Activated T-cell treated with anti-CD3 and anti-CD28 coated beads for 48 hours (primary cell): ENCODE measurements around the gene CSPG4.
A peak's percentile ranks its signal among the peaks of the same experiment; 100 is the strongest.
"Not testable (repeated sequence)": the region's sequence is repeated elsewhere in the genome, so short reads cannot be mapped to it uniquely, and the experiment has no call there.

Source experiments
- DNase-seq: peaks from one replicate; pipeline ENCODE4 v3.0.0-alpha.2; 2020; ENCODE audit warnings: low read depth

CSPG4 gene

GRCh38 chr15:75648156-75649000, 64.3 kb downstream of the CSPG4 start:
- DNase-seq: no peak

DNA sequence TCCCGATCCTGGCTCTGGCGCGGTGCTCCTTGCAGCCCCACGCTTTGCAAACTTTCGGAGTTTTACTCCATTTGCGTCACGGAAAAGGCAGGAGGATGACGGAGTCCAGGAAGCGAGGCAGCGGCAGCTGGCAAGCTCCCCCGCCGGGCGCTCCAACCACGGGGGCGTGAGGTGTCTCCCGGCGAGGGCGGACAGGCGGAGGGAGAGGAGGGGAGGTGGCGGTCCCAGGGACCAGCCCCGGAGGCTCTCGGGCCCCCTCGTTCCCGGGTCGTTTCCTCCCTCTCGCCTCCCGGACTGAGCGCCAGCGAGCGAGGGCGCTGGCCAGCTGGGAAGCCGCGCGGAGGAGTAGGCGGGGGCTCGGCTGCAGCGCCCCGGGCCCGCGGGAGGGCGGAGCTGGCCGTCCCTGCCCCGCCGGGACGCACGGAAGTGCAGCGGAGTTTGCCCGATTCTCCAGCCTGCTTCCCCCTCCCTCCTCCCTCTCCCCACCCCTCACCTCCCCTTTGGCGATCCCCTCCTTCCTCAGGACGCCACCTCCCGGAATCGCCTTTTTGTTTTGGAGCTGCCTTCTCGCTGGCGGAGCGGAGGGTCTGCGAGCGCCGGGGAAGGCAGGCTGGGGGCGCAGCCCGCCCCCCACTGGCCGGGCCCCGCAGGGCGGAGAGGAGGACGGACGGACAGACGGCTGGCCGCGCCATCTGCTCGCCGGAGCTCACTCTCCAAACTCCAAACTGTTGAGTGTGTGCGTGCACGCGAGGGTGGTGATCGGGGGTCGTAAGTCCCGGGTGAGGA, 65.1 kb downstream of the CSPG4 start, which contains the start of gene SNX33:
Gene SNX33, plus strand, starts transcription at position 543 of the 786 bp plus-strand sequence. CDS start 1,191 bp downstream, outside the sequence.
- DNase-seq: peak; percentile 46

GRCh38 chr15:75646944-75647364, 65.7 kb downstream of the CSPG4 start:
- DNase-seq: no peak

GRCh38 chr15:75646112-75646943, 66.3 kb downstream of the CSPG4 start:
- DNase-seq: no peak

GRCh38 chr15:75644376-75644775, 68.3 kb downstream of the CSPG4 start:
- no peak for DNase-seq

DNA sequence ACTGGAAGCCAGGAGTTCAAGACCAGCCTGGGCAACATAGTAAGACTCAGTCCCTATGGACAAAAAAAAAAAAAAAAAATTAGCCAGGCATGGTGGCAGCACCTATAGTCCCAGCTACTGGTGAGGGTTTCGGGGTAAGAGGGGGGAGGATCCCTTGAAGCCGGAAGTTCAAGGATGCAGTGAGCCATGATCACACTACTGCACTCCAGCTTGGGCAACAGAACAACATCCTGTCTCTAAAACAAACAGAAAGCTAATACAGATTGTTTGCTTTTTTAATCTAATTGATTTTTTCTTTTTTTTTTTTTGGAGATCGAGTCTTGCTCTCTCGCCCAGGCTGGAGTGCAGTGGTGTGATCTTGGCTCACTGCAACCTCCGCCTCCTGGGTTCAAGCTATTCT, 71.0 kb downstream of the CSPG4 start:
- no peak for DNase-seq

- no peak for DNase-seq
These were observed 71.5 kb downstream of the CSPG4 start for GRCh38 chr15:75641179-75641503.

GRCh38 chr15:75640483-75641178, 72.0 kb downstream of the CSPG4 start:
- DNase-seq: no peak

- DNase-seq: peak; percentile 88
These were observed 72.8 kb downstream of the CSPG4 start, which contains the start of gene IMP3 for GRCh38 chr15:75639709-75640482. IMP3 (minus strand) TSS chr15:75640224; CDS start chr15:75640168, 56 bp downstream.

- no peak for DNase-seq
These were observed 73.4 kb downstream of the CSPG4 start for GRCh38 chr15:75639191-75639708.

DNA sequence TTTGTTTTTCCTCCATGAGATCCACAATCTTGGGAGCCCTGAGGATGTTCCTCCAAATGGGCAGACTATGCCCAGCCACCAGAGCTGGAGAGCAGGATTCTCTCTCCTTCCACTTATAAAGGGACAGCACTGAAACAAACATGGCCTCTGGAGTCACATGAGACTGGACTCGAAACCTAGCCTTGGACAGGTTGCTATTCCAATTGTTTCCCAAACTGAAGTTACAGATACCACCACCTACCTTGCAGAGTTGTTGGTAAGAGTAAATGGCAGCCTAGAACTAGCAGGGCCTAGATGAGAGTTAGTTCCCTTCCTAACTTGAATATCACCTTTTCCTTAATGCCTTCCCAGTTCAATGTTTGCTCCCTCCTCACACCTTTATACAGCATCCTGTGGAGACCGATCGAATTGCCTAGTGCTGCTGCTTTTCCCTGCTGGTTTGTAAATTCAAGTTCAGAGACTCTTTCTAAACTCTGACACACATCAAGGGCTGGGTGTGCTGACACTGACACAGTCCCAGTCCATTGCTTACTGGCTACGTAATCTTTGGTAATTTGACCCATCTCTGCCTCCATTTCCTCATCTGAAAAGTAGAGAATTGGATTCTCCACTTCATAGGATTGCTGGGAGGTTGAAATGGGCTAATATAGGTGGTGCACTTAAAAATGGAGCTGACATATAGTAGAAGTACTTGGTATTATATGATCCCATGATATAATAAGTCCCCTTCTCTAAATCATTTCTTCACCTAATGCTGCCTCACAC, 75.2 kb downstream of the CSPG4 start:
- DNase-seq: no peak

DNA sequence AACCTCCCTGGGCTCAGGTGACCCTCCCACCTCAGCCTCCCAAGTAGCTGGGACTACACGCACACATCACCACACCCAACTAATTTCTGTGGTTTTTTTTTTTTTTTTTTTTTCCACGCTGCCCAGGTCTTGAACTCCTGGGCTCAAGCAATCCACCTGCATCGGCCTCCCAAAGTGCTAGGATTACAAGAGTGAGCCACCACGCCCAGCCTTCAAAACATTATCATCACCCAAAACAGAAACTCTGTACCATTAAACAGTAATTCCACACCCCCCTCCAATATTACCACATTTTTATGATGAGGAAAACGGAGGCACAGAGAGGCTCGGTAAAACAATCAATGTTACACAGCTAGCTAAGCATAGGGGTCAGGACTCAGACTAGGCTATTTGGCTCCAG, 76.6 kb downstream of the CSPG4 start:
- DNase-seq: no peak

GRCh38 chr15:75633922-75634321, 78.7 kb downstream of the CSPG4 start:
- not testable (repeated sequence) for DNase-seq

GRCh38 chr15:75631935-75632334, 80.7 kb downstream of the CSPG4 start:
- no peak for DNase-seq

DNA sequence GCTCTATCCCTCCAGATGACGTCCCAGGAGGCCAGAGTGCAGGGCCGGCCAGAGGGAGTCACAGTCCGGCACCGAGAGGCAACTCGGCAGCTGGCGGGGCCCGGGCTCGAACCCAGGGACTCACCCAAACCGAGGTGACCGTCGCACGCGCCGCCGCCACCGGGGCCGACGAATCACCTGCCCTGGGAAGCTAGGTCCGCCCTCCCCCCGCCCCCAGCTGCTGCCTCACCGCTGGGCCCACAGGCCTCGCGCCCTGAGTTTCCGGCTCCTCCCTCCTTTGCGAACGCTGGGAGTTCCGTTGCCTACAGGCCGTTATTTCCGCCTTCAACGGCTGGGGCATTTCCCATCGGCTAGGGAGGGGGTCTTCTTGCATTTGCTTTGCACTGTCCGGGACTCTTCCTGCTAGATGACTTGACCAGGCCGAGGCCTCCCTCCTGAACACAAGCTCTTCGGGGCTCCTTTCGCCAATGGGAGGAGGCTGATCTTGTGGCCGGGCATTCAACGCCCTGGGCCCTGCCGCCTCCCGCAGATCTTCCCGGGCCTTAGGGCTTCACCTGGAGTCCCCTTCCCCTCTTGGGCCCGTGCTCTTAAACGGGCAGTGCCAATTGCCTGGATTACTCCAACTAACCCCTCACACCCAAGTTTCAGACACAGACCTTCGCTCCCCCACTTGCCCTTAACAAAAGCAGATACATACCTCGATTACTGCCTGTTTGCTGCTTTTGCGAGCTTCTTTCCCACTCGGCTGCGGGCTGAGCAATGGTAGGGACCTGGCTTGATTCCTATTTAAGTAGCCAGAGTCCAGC, 86.9 kb downstream of the CSPG4 start, which contains the start of gene SNUPN:
Gene SNUPN, minus strand, starts transcription at position 184 of the 806 bp plus-strand sequence. CDS start 4,674 bp downstream, outside the sequence.
- DNase-seq: peak; percentile 92
